Neutrophil (primary cell): ENCODE measurements around the gene ALOX12B.

Experiments
- H3K27ac ChIP-seq: fragments of 200-600 bp; sonication (generic); 2 replicates; pipeline ENCODE4 v1.5.1; 2016; ENCODE audit warnings: mild to moderate bottlenecking, moderate library complexity
- H3K27me3 ChIP-seq: fragments of 200-600 bp; sonication (generic); 2 replicates; pipeline ENCODE4 v1.6.0; 2016; ENCODE audit warnings: mild to moderate bottlenecking
- H3K36me3 ChIP-seq: fragments of 200-600 bp; sonication (generic); 2 replicates; pipeline ENCODE4 v1.5.1; 2017
- H3K4me1 ChIP-seq, 2 experiments: fragments of 200-600 bp in 1 of 2; sonication (generic) in 1 of 2; 1 replicate in 1 of 2; 2 replicates in 1 of 2; pipeline versions ENCODE4 v1.5.1 to v1.6.1; 2013 to 2016; ENCODE audit warnings: low read depth in 1 of 2, low read length in 1 of 2, mild to moderate bottlenecking in 1 of 2, moderate library complexity in 1 of 2; ENCODE audit not compliant: control insufficient read depth in 1 of 2, insufficient read depth in 1 of 2
- H3K4me3 ChIP-seq, 2 experiments: fragments of 200-600 bp in 1 of 2; sonication (generic) in 1 of 2; 1 replicate in 1 of 2; 2 replicates in 1 of 2; pipeline ENCODE4 v1.5.1; 2013 to 2016; ENCODE audit warnings: low read depth in 1 of 2, low read length in 1 of 2, mild to moderate bottlenecking in 1 of 2, moderate library complexity in 1 of 2
- H3K9me3 ChIP-seq: fragments of 200-600 bp; sonication (generic); 2 replicates; pipeline ENCODE4 v1.5.1; 2016
- TF ChIP-seq, protein P1 (sequence below): fragments of 200-600 bp; sonication (generic); IDR thresholded peaks from 2 replicates; pipeline ENCODE4 v1.5.1; 2016; ENCODE audit warnings: antibody characterized with exemption

The ALOX12B gene

DNA sequence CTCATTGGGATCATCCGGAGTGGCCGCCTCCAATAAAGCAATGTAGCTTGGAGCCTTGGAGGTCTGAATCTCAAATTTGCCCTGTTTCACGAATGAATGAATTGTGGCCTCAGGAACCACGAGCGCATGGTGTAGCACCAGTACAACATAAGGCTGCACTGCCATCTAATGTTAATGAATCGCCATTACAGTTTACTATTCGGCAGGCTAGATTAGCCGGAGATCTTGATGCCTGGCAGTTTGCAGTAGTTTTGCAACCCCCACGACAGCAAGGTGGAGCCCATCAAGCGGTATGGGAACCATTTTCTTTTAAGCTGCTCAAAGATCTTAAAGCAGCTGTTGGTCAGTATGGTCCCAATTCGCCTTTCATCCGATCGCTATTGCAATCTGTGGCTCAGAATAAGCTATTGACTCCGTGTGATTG lies 29.8 kb downstream of the ALOX12B start:
- TF ChIP-seq, protein P1, sequence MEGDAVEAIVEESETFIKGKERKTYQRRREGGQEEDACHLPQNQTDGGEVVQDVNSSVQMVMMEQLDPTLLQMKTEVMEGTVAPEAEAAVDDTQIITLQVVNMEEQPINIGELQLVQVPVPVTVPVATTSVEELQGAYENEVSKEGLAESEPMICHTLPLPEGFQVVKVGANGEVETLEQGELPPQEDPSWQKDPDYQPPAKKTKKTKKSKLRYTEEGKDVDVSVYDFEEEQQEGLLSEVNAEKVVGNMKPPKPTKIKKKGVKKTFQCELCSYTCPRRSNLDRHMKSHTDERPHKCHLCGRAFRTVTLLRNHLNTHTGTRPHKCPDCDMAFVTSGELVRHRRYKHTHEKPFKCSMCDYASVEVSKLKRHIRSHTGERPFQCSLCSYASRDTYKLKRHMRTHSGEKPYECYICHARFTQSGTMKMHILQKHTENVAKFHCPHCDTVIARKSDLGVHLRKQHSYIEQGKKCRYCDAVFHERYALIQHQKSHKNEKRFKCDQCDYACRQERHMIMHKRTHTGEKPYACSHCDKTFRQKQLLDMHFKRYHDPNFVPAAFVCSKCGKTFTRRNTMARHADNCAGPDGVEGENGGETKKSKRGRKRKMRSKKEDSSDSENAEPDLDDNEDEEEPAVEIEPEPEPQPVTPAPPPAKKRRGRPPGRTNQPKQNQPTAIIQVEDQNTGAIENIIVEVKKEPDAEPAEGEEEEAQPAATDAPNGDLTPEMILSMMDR: peak; percentile 81
- Histone ChIP-seq H3K36me3 (no peaks in the 10 kb centered on the region), H3K27ac (peak overlapping the region; percentile 94), H3K4me3 (peak overlapping the region in 1 of 2 experiments; percentile 54), H3K9me3 (no peaks in the 10 kb centered on the region), H3K4me1 (peaks cover 32 to 41% of the 10 kb centered on the region in 2 experiments), H3K27me3 (peaks cover 50% of the 10 kb centered on the region)

DNA sequence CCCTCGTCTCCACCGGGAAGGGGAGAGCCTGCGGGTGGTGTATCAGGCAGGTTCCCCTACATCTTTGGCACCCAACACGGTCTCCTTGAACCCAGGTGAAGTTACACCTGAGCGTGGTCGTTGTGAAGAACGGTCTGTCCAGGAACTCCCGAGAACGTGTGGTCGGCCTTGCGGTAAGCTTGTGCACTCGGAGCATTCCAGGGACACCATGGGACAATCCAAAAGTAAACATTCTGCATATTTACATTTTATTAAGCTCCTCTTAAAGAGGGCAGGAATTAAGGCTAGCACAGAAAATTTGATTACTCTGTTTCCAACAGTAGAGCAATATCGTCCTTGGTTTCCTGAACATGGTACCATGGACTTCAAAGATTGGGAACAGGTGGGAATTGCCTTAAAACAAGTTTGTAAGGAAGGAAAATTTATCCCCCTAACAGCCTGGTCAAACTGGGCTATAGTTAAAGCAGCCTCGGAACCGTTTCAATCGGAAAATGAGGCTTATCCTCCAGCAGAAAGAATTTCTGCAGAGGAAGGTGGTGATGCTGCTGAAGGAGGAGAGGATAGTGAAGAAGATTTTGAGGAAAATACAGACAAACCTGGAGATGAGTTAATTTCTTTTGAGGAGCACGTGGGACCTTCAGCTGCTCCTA lies 30.4 kb downstream of the ALOX12B start:
- Histone ChIP-seq H3K27ac (peak overlapping the region; percentile 94), H3K9me3 (no peaks in the 10 kb centered on the region)

DNA sequence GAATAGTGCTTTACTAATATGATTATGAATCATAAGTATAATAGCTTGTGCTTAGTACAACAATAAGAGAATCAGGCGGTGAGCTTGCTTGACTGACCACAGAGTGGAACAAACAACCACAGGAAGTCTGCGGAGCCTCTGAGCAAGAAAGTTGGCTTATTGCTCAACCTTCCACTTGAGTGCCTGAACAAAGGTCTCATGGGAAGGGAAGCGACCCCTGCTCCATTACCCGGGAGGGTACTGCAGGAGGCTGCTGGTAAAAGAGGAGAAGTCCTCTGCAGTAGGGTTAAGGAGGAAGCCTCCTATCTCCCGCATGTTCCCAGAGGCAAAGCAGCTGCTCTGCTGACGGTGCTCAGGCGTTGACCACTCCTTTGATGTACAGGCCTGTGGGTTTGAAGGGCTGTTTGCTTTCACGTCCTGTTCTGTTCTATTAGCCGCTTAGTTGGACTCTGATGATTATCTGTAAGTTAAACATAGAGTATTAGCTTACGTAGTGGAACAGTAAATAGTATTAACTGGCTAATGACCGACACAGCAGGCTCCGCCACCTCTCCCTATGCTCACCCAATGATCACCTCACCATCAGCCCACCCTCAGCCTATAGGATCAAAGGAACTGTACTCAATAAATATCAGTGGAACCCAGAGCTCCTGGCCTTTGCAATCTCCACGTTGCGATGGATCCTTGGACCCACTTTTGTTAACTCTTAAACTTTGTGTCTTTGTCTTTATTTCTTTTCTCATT lies 31.1 kb downstream of the ALOX12B start:
- H3K4me3 ChIP-seq: peak overlapping the region; percentile 45 to 54
- TF ChIP-seq, protein P1: no peak
- H3K27me3 ChIP-seq: peaks cover 43% of the 10 kb centered on the region
- H3K9me3 ChIP-seq: no peaks in the 10 kb centered on the region
- no peaks in the 10 kb centered on the region for H3K36me3 ChIP-seq
- peak overlapping the region; percentile 94 for H3K27ac ChIP-seq
- peaks cover 32 to 41% of the 10 kb centered on the region in 2 experiments for H3K4me1 ChIP-seq

More for the DNA sequence above, 30.4 kb downstream of the ALOX12B start:
- Histone ChIP-seq H3K36me3 (no peaks in the 10 kb centered on the region), H3K27me3 (peaks cover 47% of the 10 kb centered on the region), H3K4me3 (peak overlapping the region in 1 of 2 experiments; percentile 54), H3K4me1 (peaks cover 32 to 41% of the 10 kb centered on the region in 2 experiments)
- TF ChIP-seq, protein P1: no peak

DNA sequence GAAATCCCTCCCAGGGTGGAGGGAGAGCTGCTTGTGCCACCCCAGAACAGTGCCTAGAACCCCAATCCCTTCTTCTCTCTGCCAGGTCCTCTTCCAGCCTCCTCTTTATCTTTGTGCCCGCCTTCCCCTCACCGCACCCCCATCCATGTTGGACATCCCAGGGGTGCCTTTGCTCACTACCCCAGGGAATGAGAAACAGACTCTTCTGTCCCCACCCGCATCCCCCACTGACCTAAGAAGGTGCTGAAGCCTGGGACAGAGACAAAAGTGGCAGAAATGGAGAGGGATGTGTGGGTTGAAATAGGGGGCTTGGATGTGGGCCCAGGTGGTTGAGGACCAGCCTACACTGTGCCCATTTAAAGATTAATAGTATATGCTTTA lies 31.7 kb downstream of the ALOX12B start:
- Histone ChIP-seq H3K27ac (peak overlapping the region; percentile 94), H3K27me3 (peaks cover 37% of the 10 kb centered on the region), H3K9me3 (no peaks in the 10 kb centered on the region), H3K4me1 (peaks cover 32 to 41% of the 10 kb centered on the region in 2 experiments), H3K4me3 (peak overlapping the region; percentile 45 to 54), H3K36me3 (no peaks in the 10 kb centered on the region)
- TF ChIP-seq, protein P1: no peak

DNA sequence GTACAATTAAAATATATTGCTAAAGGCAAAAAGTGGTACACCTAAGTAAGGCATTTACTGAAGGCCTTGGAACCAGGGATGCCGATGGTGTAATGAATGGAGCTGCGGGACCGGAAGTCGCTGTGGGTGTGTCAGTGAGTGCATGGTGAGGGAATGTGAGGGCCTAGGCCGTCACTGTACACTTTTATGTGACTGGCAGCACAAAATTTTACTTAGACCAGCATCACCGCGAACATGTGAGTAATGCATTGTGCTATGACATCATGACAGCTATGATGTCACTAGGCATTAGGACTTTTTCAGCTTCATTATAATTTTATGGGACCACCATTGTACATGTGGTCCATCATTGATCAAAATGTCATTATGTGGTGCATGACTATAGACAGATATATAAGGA lies 33.9 kb downstream of the ALOX12B start:
- no peak overlapping the region for H3K27ac ChIP-seq
- peaks cover 15% of the 10 kb centered on the region for H3K27me3 ChIP-seq
- TF ChIP-seq, protein P1: no peak
- H3K36me3 ChIP-seq: no peaks in the 10 kb centered on the region
- no peaks in the 10 kb centered on the region for H3K9me3 ChIP-seq
- no peak overlapping the region for H3K4me3 ChIP-seq
- H3K4me1 ChIP-seq: peaks cover 32 to 41% of the 10 kb centered on the region in 2 experiments
